ENCODE data around the gene DSTN.

- TF ChIP-seq PPARA (CRISPR knock-in tag; IDR thresholded peaks at IDR 0.05; ENCODE audit: borderline replicate concordance), result no peak
- no peak for TF ChIP-seq POU6F1 (CRISPR knock-in tag; IDR thresholded peaks at IDR 0.05; ENCODE audit: borderline replicate concordance, low read depth)
- no peak for TF ChIP-seq TOX (CRISPR knock-in tag; IDR thresholded peaks at IDR 0.05; ENCODE audit: borderline replicate concordance)
- TF ChIP-seq SNAI2 (CRISPR knock-in tag; IDR thresholded peaks at IDR 0.05), result no peak
These were observed 31.9 kb upstream of the DSTN start for GRCh38 chr20:17537959-17538358.
